ENCODE data around the gene KDM4C. TPM values are rescaled to one million over a fixed set of nuclear protein-coding genes. Genes with fewer than 3 reads are reported as not detected.

The KDM4C gene
- polyA plus RNA-seq, 1 donor: 21.6 TPM

DNA sequence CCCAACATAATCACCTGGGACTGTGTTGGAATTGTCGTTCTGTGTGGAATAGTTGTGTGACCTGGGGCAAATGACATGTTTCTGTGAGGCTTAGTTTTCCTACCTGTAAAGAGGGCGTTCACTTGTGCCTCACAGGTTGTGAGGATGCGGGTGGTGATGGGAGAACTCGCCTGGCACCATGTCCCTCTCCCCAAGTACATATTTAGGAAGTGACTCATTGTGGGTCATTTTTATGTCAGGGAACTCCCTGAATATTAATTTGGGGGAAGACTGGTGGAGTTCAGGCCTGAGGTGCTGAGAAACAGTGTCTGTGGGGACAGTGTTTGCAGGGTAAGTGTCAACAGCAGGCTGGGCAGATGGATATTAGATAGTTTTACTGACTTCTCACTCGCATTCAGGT lies 144.7 kb downstream of the KDM4C start:
- DNase-seq: no peak

DNA sequence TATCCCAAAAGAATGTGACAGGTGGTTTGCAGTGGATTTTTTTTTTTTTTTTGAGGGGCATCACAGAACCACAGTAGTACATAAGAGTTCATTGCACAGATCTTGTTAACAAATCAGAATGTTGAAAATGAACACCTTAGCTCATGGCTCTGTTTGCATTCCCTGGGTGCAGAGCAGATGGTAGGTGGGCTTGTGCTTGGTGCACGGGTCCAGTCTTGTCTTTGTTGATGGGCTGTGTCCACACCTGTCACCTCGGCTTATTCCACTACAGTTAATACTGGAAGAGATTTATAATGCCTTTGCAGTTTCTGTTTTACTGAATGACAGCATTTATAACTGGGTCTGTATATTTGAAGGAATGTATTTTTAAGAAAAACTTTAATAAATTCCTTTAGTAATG lies 146.6 kb downstream of the KDM4C start:
- DNase-seq: no peak

DNA sequence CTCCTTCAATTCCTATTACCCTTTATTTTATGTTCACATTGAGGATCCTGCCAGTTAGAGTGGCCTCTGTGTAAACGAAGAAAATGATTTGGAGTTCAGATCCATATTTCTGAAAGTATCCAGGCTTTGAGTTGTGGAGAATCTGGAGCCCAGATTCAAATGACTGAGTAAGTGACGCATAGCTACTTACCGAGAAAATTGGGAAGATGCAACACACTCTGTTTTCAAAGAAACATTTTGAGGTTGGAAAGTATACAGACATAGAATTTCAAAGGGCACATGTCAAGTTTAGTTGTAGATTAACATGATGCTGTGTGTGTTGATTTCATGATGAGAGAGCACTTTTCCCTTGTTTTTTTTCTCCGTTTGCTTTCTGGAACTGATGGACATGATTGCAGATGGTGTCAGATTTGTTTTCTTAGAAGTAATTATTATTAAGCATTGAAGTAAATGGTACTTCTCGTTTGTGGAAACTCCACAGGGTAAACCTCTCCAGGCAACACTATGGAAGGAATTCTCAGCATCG lies 148.1 kb downstream of the KDM4C start:
- no peak for DNase-seq

DNA sequence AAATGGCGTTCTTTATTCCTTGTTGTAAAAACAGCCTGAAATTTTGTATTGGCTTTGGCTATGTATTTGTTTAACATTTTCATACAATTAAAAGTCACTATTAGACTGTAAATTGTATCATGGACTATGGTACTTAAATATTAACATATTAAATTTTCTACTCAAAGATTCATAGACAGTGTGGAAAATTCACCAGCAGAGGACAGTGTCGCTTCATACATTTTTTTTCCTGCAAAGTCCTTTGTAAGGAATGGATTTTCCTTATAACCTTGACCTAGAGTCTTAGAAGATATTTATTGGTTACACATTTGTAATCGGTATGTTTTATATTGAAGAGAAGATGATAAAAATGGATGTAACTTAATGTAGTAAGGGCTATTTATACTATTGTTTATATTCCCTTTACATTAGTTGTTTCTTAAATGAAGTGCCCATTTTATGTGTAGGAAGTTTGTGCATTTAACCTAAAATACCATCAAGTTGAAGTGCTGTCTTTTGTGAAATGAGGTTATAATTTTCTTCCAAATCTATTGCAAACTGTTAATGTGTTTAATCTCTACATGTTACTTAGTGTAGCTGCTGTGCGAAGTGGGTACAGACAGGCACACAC lies 150.1 kb downstream of the KDM4C start:
- DNase-seq: peak; percentile 60

DNA sequence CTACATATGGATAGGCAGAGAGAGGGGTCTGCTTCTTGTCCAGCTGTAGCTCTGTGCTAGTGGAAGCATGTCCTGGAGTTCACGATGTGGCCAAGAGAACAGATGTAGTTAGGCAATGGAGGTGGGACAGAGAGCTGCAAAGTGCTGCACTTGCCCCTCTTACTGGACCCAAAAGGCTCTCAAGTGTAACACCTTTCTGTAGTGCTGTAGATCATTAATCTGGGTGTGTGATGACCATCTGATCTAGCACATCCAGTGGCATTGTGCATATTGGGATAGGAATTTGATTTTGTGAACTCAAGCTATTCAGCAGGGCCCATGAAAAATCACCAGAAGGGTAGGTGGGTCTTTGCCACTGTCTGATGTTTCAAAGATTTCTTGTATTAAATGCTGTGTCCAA lies 151.4 kb downstream of the KDM4C start:
- no peak for DNase-seq

DNA sequence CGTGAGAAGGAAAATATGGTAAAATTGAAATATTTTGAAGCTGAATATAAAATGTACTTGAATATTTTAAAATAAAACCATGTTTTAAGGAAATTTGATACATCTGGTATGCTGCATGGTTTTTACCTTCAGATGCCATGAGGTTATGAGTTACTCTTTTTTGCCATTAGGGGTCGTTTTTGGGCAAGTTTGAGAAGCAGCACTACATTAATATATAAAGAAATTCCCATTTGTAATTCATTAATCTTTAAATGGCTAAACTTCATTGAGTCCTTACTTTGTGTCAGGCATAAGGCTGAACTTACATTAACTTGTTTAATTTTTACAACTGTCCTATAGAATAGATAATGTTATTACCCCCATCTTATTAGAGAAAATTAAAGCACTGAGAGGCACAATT lies 152.3 kb downstream of the KDM4C start:
- DNase-seq: no peak

DNA sequence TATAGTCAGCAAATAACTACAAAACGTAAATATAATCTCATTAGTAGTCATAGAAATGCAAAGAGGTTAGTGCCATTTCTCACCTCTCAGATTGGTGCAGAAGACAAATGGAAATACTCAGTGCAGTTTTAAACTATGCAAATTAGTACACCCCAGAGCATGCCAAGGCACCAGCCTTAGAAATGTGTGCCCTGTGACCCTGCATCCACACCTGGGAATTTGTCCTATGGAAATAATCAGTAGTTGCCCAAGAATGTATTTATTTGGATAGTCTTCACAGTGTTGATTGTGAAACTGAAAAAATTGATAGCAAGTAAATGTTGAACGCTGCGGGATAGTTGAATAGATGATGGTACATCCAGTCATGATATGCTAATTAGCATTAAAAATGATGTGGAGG lies 152.7 kb downstream of the KDM4C start:
- no peak for DNase-seq

DNA sequence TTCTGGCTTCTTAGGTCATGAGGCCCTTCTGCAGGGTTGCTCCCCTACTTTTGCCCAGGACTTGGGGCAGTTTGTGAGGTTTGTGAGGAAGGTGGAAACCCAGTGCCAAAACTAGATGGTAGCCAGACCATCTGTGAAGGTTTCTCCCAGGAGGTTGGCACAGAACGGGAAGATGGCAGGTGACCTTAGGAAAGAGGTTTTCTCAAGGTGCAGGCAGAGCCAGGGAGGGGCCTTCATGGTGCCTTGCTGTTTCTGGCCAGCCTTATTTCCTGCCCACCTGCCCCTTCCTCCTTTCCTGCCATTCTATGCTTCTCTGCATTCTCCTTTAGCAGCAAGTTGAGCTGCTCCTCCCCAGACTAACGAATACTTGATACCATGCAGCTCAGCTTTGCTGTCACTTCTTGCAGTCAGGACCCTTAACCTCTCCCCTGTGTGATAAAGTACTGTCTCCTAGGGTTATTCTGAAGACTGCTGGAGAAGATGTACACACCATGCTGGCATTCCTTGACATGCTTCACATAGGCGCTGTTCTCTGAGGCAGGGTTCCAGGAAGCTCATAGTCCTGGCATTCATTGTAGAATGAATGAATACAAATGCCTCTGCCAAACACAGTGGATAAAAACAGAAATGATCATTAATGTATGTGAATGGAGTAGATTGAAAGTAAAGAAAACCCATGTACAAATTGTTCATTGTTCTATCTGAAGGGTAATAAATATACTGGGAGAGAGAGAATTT lies 154.3 kb downstream of the KDM4C start:
- no peak for DNase-seq

DNA sequence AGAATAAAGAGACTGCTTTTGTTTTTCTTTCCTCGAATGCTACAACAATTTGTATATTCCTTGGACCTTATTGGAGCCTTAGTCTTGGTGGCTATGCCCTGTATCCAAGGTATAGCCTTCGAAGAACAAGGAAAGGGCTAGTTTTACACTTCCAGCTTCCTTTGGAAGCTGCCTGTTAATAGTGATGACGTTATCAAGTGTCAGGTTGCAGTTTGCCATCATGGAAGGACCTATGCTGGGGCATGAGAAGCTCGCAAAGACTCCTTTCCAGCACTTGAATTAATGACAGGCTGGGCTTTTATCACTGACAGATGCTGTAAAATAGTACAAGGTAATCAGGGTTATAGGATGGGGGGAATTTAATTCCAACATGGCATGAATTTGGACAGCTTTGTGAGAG lies 157.9 kb downstream of the KDM4C start:
- DNase-seq: peak; percentile 40

DNA sequence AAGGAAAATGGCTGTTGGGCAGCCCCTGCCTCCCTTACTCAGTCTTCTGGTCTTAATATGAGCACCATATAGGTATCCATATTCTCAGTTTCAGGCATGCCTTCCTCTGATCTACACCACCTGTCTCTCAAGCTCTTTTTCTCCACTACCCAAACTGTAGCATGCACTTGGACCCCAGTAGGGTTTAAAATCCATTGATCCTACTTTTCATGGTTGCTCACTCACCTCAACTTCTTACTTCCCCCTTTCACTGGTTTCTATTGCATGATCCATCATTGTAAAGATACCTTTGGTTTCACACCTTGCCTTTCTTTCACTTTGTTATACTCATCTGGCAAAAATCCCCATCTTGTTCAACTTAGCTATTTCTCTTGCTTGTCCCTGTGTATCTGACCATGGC lies 159.4 kb downstream of the KDM4C start:
- DNase-seq: no peak

DNA sequence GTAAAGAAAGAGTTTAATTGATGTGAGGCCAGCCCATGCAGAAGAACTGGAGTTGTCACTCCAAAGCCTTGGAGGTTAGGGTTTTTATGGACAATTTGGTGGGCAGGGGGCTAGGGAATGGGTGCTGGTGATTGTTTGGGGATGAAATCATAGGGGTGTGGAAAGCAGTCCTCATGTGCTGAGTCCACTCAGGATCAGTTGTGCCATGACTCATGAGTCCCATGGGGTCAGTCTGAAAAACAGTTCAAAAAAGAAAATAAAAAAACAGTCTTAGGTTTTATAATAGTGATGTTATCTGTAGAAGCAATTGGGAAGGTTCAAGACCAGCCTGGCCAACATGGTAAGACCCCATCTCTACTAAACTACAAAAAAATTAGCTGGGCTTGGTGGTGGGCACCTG lies 162.3 kb downstream of the KDM4C start:
- DNase-seq: no peak

DNA sequence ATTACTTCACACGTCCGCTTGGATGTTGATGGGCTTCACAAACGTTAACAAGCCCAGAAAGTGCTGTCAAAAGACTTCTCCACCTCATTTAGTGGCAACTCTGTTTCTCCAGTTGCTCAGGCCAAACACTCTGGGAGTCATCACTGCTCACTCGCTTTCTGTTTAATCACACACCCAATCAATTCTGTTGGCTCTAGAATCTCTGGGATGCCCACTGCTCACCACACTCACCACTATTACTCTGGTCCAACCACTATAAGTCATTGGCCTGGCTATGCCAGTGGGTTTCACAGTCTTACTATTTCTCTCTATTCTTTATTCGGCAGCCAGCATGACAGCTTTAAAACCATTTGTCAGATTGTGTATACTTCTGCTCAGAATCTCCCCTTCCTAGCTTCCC lies 163.5 kb downstream of the KDM4C start:
- no peak for DNase-seq

DNA sequence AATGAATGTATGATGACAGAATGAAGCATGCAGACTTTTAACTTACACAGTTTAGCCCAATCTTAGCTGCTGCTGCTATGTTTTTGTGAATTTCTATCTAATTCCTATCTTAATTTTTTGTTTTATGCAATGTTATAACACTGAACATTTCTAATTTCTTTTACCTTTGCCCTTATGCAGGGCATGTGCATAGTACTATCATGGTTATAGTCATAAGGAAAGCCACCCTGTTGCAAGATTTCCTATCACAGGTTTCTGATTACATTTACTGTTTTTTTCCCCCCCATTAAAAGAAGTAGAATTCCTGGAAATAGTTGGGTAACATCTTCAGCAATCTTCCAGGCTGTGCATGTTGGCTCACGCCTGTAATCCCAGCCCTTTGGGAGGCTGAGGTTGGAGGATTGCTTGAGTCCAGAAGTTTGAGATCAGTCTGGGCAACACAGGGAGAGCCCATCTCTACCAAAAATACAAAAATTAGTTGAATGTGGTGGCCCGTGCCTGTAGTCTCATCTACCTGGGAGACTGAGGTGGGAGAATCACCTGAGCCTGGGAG lies 164.4 kb downstream of the KDM4C start:
- no peak for DNase-seq

DNA sequence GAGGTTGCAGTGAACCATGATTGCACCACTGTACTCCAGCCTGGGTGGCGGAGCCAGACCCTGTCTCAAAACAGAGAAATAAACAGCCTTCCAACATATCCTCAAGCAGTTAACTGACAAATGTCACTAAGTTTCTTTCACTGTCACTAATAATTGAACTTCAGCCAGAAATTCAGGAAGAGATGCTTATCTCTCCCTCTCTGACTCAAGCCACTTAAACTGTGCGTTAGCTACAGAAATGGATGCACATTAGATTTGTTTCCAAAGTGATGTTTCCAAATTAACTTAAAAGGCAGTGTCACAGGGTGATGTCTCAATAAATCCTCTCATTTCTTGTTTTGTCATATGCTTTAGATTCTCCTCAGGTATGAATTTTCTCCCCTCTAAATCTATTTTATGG lies 164.9 kb downstream of the KDM4C start:
- no peak for DNase-seq

DNA sequence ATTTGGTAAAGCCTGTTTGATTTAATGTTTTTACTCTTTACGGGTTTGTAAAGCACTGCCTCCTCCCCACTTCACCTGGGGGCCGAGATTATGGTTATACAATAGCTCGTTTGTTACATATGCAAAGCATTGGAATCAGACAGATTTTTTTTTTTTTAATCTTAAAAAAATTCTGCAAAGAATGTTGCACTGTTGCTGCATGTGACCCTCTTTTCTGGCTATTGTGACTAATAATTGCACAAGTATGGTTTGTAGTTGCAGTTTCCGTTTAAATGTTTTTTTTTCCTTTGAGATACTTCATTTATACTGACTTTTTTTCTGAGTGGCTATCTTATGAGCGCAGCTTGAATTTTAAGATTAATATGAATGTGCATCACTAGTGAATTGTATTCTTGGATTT lies 165.3 kb downstream of the KDM4C start:
- DNase-seq: no peak

DNA sequence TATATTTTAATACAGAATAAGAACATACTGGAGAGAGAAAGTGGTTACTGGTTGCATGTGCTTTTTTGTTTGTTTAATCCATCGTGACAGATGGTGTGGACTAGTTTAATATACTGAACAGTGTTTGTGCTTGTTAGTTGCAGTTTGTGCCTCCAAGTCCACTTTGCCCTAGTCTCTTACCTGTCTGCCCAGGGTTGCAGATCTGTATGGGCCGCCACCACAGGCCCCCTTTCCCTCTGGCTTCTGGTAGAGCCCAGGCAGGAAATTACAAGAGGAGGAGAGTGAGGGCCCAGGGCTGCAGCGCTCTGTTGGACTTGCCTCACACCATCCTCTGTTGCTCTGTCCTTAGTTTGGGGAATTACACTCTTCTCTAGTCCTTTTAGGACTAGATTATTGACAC lies 166.4 kb downstream of the KDM4C start:
- DNase-seq: no peak

DNA sequence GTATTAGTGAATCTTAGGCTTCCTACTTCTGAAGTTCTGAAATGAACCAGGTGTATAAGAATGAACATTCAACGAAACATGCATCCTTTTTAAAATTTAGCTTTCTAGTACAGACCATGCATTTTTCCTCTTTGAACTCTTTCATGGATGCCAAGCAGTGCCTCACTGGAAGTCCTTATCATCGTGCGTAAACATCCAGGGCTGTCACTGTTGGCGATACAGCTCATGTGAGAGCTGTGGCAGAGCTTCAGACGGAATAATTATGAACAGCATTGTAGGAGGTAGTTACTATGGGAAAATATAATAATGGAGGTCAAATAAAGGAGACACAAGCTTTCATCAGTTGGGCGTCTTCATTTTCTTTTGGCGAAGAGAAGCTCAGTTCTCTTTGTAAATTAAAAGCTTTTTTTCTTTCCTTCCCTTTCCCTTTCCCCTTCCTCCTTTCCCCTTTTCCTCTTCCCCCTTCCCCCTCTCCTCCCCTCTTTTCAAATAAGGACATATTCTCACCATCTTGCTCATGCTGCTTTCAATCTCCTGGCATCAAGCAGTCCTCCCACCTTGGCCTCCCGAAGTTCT lies 167.3 kb downstream of the KDM4C start:
- no peak for DNase-seq

DNA sequence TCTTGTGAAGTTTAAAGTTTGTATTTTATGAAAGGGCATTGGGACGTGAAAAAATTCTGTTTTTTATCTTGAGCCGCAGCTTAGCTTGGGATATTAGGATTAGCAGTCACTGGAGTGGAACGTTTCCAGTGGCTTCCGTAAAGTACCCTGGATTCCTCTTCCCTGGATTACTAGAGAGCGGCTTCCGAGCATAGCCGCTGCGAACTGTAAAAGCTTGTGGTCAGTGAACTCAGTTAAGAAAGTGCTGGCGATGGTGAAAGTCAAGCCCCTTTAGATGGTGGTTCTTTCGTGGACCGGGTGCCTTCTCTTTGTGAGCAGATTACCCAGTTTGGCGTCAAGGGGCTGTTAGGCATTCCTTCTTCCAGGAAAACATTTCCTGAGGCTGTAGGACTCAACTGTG lies 168.1 kb downstream of the KDM4C start:
- DNase-seq: no peak

DNA sequence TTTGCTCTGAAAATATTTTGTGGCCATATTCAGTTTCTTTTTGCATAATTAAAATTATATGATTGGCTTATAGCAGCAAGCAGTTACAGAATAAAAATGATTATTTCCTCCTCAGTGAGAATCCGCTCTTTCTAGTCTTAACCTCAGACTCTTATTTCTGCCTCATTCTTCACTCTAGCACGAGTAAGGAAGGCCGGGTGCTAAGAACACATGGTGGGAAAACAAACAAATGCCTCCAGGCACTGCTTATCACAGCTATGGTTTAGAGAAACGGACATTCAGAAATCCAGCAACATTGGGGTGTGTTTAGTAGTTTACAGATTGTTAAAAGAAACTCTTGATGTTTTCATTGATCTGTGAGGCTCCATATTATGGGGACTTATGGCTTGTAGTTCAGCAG lies 168.7 kb downstream of the KDM4C start:
- DNase-seq: no peak

DNA sequence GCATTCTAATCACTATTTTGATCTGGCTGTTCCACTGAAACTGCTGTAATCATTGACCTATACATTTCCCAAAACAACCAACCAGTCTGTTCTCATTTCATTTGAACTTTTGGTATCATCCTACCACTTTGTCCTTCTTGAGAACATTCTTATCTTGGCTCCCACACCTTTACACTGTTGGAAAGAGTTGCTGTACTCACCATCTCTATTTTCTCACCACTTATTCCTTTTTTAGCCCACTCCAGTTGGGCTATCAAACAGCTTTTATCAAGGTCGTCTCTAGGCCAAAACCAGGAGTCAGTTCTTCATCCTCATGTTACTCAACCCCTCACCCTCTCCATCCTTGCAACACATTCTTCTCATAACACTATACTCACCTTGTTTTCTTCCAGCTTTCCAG lies 170.1 kb downstream of the KDM4C start:
- DNase-seq: no peak

DNA sequence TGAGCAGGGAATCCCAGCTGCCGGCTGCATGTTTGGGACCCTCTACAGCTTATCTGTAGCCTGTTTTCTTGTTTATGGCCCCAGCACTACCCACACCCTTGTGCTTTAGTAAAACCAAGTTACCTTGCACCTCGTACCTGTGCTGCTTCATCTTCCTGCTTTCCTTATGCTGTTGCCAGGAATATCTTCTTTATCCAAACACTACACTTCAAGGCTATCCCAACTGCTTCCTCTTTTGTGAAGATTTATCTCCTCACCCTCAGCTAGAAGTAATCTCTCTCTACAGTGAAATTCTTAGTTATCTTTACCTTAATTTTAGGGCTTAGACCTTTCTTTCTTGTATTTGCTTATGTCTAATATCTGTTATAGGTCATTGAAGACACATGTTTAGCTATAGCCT lies 171.1 kb downstream of the KDM4C start:
- no peak for DNase-seq

DNA sequence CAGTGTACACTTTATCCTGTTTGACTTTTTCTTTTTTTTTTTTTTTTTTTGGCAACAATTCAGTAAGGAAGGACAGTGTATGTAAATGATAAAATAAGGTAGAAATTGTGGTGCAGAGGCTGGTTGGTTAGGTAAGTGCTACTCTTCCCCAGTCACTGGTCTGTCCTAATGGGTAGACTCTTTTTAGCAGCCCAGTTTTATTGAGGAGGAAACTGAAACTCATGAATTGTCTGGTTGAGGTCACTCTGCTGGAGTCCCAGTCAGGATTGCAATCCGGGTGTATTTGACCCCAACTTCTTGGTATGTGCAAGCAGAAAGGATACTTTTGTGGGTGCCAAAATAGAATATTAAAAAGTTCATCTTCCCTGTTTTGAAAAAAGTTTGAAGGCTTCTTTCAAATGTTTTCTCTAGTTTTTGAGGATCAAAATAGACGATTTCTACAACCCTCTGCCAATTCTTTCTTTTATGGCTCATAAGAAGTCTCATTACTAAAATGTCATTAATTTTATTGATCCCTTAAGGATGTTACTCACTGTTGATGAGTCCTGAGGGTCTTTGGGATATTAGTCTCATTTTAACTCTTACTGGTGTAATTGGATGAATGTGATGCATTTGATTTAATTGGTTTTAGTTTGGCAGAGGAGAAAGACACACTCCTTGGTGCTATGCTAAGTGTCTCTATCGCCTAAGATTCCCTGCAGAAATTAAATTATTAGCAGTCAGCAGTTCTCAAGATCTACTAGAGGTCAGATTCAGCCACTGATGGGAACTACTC lies 171.9 kb downstream of the KDM4C start:
- no peak for DNase-seq

DNA sequence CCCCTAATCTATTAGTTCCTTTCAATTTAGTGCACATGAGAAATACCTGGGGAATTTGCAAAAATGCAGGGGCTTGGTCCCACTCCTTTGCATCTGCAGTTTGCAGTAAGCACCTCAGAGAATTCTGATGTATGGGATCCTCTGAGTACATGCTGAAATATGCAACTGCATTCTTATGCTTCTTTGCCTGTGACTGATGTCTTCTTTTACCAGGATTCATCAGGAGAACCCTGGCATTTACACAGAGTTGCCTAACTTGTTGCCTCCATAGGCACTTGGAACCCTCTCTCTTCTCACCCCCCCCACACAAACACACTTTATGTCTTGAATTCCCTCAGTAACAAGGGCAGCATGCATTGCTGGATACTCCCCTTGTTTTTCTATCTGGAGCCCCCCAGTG lies 173.1 kb downstream of the KDM4C start:
- no peak for DNase-seq
